GM13976 (cell line): Measurements from ENCODE around the gene MARCHF5.
A peak's percentile ranks its signal among the peaks of the same experiment; 100 is the strongest.

Experiments
- DNase-seq: peaks from one replicate; pipeline ENCODE4 v3.0.0; 2012; ENCODE audit warnings: low spot score
- CTCF ChIP-seq: IDR thresholded peaks from 2 replicates; pipeline ENCODE4 v1.5.1; 2012; ENCODE audit warnings: borderline replicate concordance, mild to moderate bottlenecking; ENCODE audit not compliant: insufficient read depth; ENCODE audit errors: extremely low read depth, missing control alignments, control extremely low read depth
- in situ Hi-C: fragments of 300-500 bp; cut with MboI; formaldehyde crosslinking; loops from one replicate; pipeline ENCODE4 v1.12.0; 2022; ENCODE audit warnings: low sequenced_read_pairs, mixed read lengths, inconsistent platforms; ENCODE audit not compliant: unreplicated experiment

MARCHF5 gene

GRCh38 chr10:92263396-92263795 lies 27.6 kb upstream of the MARCHF5 start:
- no peak for TF ChIP-seq CTCF
- DNase-seq, result no peak
- in situ Hi-C loops, result no loop called here

DNA sequence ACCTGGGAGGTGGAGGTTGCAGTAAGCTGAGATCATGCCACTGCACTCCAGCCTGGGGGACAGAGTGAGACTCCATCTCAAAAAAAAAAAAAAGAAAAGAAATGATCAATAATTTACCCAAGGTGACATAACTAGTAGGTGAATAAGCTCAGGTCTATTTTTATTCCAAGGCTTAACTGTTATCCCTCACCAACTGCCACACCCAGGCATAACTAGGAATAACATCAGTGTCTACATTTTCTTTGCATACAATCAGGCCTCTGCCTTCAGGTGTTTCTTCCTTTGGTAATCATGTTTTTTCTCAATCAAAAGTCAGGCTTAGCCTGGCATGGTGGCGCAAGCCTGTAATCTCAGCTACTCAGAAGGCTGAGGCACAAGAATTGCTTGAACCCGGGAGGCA lies 26.7 kb upstream of the MARCHF5 start:
- in situ Hi-C loops, result no loop called here

GRCh38 chr10:92265687-92266258 lies 25.2 kb upstream of the MARCHF5 start:
- in situ Hi-C loops, result no loop called here
- DNase-seq, result no peak
- no peak for TF ChIP-seq CTCF

More for the DNA sequence above, 26.7 kb upstream of the MARCHF5 start:
- TF ChIP-seq CTCF, result no peak
- no peak for DNase-seq

DNA sequence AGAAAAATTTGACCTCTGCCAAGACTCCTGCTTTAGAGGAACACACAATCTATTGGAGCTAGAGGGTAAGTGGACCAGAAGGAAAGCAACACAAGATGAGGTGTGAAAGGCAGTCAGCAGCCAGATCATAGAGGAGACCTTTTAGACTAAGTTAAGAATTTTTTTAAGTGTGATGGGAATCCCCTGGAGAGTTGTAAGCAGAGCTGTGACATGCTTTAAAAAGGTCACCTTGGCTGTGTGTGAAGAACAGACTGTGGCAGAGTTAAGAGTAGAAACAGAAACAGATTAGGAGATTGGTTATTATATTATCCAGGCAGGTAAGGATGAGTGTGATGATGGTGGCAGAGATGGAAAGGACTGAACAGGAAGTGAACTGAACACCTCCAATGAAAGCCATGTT lies 23.6 kb upstream of the MARCHF5 start:
- DNase-seq, result peak; percentile 43
- in situ Hi-C loops, result no loop called here
- no peak for TF ChIP-seq CTCF

DNA sequence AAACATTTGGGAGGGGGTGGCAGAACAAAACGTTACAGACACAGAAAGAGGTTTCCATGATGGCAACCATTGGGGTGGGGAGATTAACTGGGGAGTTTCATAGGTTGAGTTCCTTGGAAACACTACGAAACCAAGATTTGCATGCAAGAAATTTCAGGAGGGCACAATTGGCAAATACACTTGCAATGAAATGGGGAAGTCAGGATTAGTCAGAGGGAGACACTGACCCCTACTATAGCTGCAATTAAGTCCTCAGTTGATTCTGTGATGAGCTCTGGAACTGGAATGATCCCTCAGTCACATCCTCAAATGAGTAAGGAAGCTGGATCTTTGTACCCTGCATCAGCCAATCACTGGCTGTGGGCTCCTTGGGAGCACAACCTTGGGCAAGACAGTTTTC lies 22.2 kb upstream of the MARCHF5 start:
- no peak for TF ChIP-seq CTCF
- DNase-seq, result no peak
- in situ Hi-C loops, result no loop called here

DNA sequence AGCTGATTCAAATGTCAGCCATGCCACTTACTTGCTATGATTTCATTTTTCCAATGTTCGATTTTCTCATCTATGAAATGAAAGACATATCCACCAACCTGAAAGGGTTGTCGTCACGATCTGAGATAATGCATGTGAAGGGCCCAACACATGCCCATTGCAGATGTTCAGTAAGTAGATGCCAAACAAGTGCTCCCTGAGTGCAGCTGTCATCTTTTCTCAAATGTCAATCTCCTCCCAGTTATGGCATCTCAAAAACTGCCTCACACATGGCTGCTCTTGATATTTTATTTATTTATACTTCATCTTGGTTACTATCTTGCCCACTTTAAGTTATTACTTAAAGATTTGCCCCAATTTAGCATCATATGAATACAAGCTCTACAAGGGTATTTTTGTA lies 16.9 kb upstream of the MARCHF5 start:
- TF ChIP-seq CTCF, result no peak
- in situ Hi-C loops, result no loop called here

More for the DNA sequence above, 16.9 kb upstream of the MARCHF5 start:
- no peak for DNase-seq
